C4-2B (cell line): ENCODE data around the gene TRIO.

Source experiments
- CTCF ChIP-seq: fragments of 450-650 bp; conservative IDR thresholded peaks from 2 replicates; pipeline ENCODE4 v1.5.1; 2017; ENCODE audit warnings: mild to moderate bottlenecking
- ZFX ChIP-seq: fragments of 450-650 bp; IDR thresholded peaks from 2 replicates; pipeline ENCODE4 v1.6.1; 2017

DNA sequence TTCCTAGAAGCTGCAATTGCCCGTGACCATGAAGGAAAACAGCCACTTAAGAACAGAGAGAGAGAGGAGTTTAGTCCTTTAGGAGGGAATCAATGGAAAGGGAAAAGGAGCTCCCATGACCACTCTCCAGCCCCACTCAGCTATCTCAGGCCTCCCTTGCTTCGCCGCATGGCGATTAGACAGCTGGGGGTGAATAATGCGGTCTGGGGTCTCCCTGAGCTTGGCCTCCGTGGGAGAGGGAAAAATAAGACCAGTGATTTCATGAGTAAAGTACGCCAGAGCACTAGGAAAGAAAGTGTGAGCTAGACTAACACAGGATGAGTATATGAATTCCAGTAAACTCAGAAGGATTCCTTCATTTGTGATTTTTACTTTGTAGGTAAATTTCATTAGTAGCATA, 180.3 kb downstream of the TRIO start:
- no peak for TF ChIP-seq CTCF
- TF ChIP-seq ZFX, result no peak
